Duodenal mucosa (tissue), 2 donors: Measurements from ENCODE around the gene SPSB4.

Experiments
- H3K27ac ChIP-seq: one replicate; pipeline ENCODE4 v1.7.0; 2013; ENCODE audit warnings: low read depth, low read length
- H3K27me3 ChIP-seq, 2 donors: one replicate each; pipeline ENCODE4 v1.7.0; 2013; ENCODE audit warnings: low read length in 2 of 2, control low read depth in 1 of 2; ENCODE audit not compliant: insufficient read depth in 2 of 2, control insufficient read depth in 1 of 2
- H3K36me3 ChIP-seq, 2 donors: one replicate each; pipeline ENCODE4 v1.7.0; 2013; ENCODE audit warnings: low read length in 2 of 2, control low read depth in 1 of 2; ENCODE audit not compliant: insufficient read depth in 2 of 2, control insufficient read depth in 1 of 2
- H3K4me1 ChIP-seq, 2 donors: one replicate each; pipeline ENCODE4 v1.7.0; 2013; ENCODE audit warnings: low read length in 2 of 2, control low read depth in 1 of 2; ENCODE audit not compliant: insufficient read depth in 2 of 2, control insufficient read depth in 1 of 2
- H3K4me3 ChIP-seq, 2 donors: one replicate each; pipeline ENCODE4 v1.7.0; 2013; ENCODE audit warnings: low read length in 2 of 2, low read depth in 1 of 2
- H3K9ac ChIP-seq, 2 donors: one replicate each; pipeline ENCODE4 v1.7.0; 2013; ENCODE audit warnings: low read length in 2 of 2, low read depth in 1 of 2
- H3K9me3 ChIP-seq, 2 donors: one replicate each; pipeline ENCODE4 v1.7.0; 2013; ENCODE audit warnings: low read length in 2 of 2, control low read depth in 1 of 2; ENCODE audit not compliant: control insufficient read depth in 1 of 2

The SPSB4 gene

GRCh38 chr3:141150081-141150830 lies 99.1 kb downstream of the SPSB4 start:
- Histone ChIP-seq H3K27ac (no peak overlapping the region), H3K27me3 (peaks cover 0 to 5% of the 10 kb centered on the region in 2 donors), H3K4me3 (no peak overlapping the region), H3K9me3 (no peaks in the 10 kb centered on the region), H3K4me1 (no peaks in the 10 kb centered on the region), H3K9ac (no peak overlapping the region), H3K36me3 (no peaks in the 10 kb centered on the region)

- no peak overlapping the region for H3K9ac ChIP-seq
- H3K27me3 ChIP-seq = peaks cover 0 to 5% of the 10 kb centered on the region in 2 donors
- H3K4me3 ChIP-seq = no peak overlapping the region
- H3K4me1 ChIP-seq = no peaks in the 10 kb centered on the region
- no peaks in the 10 kb centered on the region for H3K9me3 ChIP-seq
- H3K36me3 ChIP-seq = no peaks in the 10 kb centered on the region
- no peak overlapping the region for H3K27ac ChIP-seq
Observed at GRCh38 chr3:141150931-141151330, 99.8 kb downstream of the SPSB4 start.

GRCh38 chr3:141151439-141151838 lies 100.3 kb downstream of the SPSB4 start:
- H3K9ac ChIP-seq = no peak overlapping the region
- no peak overlapping the region for H3K27ac ChIP-seq
- no peaks in the 10 kb centered on the region for H3K9me3 ChIP-seq
- no peaks in the 10 kb centered on the region for H3K36me3 ChIP-seq
- H3K27me3 ChIP-seq = peaks cover 0 to 5% of the 10 kb centered on the region in 2 donors
- no peaks in the 10 kb centered on the region for H3K4me1 ChIP-seq
- H3K4me3 ChIP-seq = no peak overlapping the region

- no peaks in the 10 kb centered on the region for H3K9me3 ChIP-seq
Observed at GRCh38 chr3:141152130-141152529, 101.0 kb downstream of the SPSB4 start.

GRCh38 chr3:141152801-141153678 lies 101.9 kb downstream of the SPSB4 start:
- H3K27ac ChIP-seq = no peak overlapping the region
- no peaks in the 10 kb centered on the region for H3K36me3 ChIP-seq
- H3K9ac ChIP-seq = no peak overlapping the region
- no peak overlapping the region for H3K4me3 ChIP-seq
- H3K9me3 ChIP-seq = no peaks in the 10 kb centered on the region
- no peaks in the 10 kb centered on the region for H3K4me1 ChIP-seq
- peaks cover 0 to 5% of the 10 kb centered on the region in 2 donors for H3K27me3 ChIP-seq

More at GRCh38 chr3:141152130-141152529, 101.0 kb downstream of the SPSB4 start:
- no peak overlapping the region for H3K27ac ChIP-seq
- H3K4me1 ChIP-seq = no peaks in the 10 kb centered on the region
- no peak overlapping the region for H3K9ac ChIP-seq
- peaks cover 0 to 5% of the 10 kb centered on the region in 2 donors for H3K27me3 ChIP-seq
- no peak overlapping the region for H3K4me3 ChIP-seq
- no peaks in the 10 kb centered on the region for H3K36me3 ChIP-seq

GRCh38 chr3:141153679-141153966 lies 102.5 kb downstream of the SPSB4 start:
- Histone ChIP-seq H3K4me3 (no peak overlapping the region), H3K4me1 (no peaks in the 10 kb centered on the region), H3K9ac (no peak overlapping the region), H3K36me3 (no peaks in the 10 kb centered on the region), H3K27me3 (peaks cover 0 to 5% of the 10 kb centered on the region in 2 donors), H3K9me3 (no peaks in the 10 kb centered on the region), H3K27ac (no peak overlapping the region)

GRCh38 chr3:141164852-141165251 lies 113.7 kb downstream of the SPSB4 start:
- no peaks in the 10 kb centered on the region for H3K27me3 ChIP-seq
- peaks cover 0 to 4% of the 10 kb centered on the region in 2 donors for H3K9me3 ChIP-seq
- no peaks in the 10 kb centered on the region for H3K4me1 ChIP-seq
- no peak overlapping the region for H3K4me3 ChIP-seq
- H3K36me3 ChIP-seq = no peaks in the 10 kb centered on the region
- no peak overlapping the region for H3K27ac ChIP-seq
- H3K9ac ChIP-seq = no peak overlapping the region

GRCh38 chr3:141167681-141168080 lies 116.5 kb downstream of the SPSB4 start:
- Histone ChIP-seq H3K4me1 (no peaks in the 10 kb centered on the region), H3K9me3 (no peaks in the 10 kb centered on the region), H3K9ac (no peak overlapping the region), H3K4me3 (no peak overlapping the region), H3K27ac (no peak overlapping the region), H3K36me3 (no peaks in the 10 kb centered on the region), H3K27me3 (no peaks in the 10 kb centered on the region)

GRCh38 chr3:141170678-141171295 lies 119.6 kb downstream of the SPSB4 start:
- no peaks in the 10 kb centered on the region for H3K9me3 ChIP-seq
- no peak overlapping the region for H3K27ac ChIP-seq
- H3K4me1 ChIP-seq = no peaks in the 10 kb centered on the region
- no peak overlapping the region for H3K9ac ChIP-seq
- no peaks in the 10 kb centered on the region for H3K36me3 ChIP-seq
- no peak overlapping the region for H3K4me3 ChIP-seq
- H3K27me3 ChIP-seq = no peaks in the 10 kb centered on the region

GRCh38 chr3:141174674-141175073 lies 123.5 kb downstream of the SPSB4 start:
- Histone ChIP-seq H3K9ac (no peak overlapping the region), H3K27me3 (no peaks in the 10 kb centered on the region), H3K4me3 (no peak overlapping the region), H3K27ac (no peak overlapping the region), H3K4me1 (no peaks in the 10 kb centered on the region), H3K9me3 (no peaks in the 10 kb centered on the region), H3K36me3 (no peaks in the 10 kb centered on the region)
